Keratinocyte (primary cell): ENCODE data around the gene MRFAP1.

Experiments used
- CTCF ChIP-seq, 3 experiments: IDR thresholded peaks in 1 of 3; conservative IDR thresholded peaks in 1 of 3; optimal IDR thresholded peaks in 1 of 3; 2 replicates in 2 of 3; 3 replicates in 1 of 3; pipeline versions ENCODE3 to v1.5.1; 2011; ENCODE audit warnings: low read length in 3 of 3, mild to moderate bottlenecking in 3 of 3, moderate library complexity in 2 of 3, control low read depth in 1 of 3, inconsistent platforms in 1 of 3; ENCODE audit not compliant: insufficient read depth in 2 of 3; ENCODE audit errors: extremely low read depth in 1 of 3
- EZH2 ChIP-seq: IDR thresholded peaks from one replicate; pipeline ENCODE4 v1.6.1; 2012; ENCODE audit warnings: inconsistent platforms, mild to moderate bottlenecking, low read length, moderate library complexity

- TF ChIP-seq CTCF (optimal IDR thresholded peaks at IDR 0.05 in 1 of 3, IDR thresholded peaks at IDR 0.05 in 1 of 3, conservative IDR thresholded peaks at IDR 0.05 in 1 of 3; ENCODE audit: extremely low read depth in 1 of 3, insufficient read depth in 2 of 3, low read length in 3 of 3) = no peak
- TF ChIP-seq EZH2 = no peak
Measured at GRCh38 chr4:6612961-6613675, 27.4 kb upstream of the MRFAP1 start.
